ENCODE measurements around the gene TMEM100.
"Not testable (repeated sequence)": the region's sequence is repeated elsewhere in the genome, so short reads cannot be mapped to it uniquely, and the experiment has no call there.

The TMEM100 gene

DNA sequence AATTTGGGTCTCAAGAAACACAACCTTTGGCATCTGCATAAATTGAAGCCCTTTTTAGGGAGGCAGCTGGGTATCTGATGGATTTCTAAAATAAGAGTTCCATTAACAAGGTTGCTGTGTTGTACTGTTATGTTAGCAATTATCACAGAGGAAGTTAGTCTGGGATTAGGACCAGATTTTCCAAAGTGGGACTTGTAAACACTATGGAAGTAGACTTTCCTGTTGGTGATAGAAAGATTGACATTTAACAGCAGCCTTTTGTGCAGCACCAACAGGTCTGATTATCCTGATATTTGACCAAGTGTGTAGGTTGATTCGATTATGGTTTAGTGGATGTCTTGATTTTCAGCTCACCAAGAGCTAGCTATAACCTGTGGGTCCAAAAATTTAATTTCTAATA lies 46.4 kb downstream of the TMEM100 start:
- ChIA-PET CTCF (no interaction called here), POLR2A (no interaction called here)
- DNase-seq (ENCODE audit: extremely low spot score): no peak
- no peak for TF ChIP-seq CTCF (IDR thresholded peaks at IDR 0.05; ENCODE audit: control extremely low read depth, extremely low read depth, low read depth, missing control alignments)

DNA sequence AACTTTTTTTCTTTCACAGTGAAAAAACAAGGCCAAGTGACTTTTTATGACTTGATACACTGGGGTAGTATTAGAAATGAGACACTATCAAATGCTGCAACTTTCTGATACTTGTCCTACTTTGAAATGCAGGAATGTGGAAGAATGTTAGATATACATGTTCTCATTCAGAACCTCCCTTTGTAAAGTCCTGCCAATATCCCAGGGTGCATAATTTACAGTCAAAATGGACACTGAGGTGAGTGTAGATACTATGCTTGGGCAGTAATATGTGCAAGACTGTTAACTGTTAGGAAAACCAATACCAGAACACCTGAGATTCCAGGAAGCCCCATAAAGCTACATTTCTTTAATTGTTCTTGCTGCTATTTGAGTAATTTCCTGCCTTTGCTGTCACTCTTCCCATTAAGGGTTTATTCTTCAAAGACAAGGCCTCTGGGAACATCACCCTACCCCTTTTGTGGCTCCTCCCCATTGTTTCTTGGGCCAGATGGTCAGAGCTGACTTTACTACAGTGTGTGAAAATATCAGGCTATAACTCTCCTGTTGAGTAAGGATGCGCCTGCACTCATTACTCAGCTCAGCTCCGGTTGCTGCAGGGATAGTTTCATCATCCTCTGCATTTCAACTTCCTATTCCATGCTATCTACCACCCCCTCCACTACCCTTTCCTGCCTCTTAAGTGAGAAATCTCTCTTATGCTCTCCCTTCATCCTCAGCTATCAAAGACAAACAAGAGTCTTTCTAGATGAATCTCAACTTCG lies 48.7 kb downstream of the TMEM100 start:
- ChIA-PET POLR2A (no interaction called here), CTCF (no interaction called here)
- no peak for DNase-seq (ENCODE audit: extremely low spot score)
- TF ChIP-seq CTCF (IDR thresholded peaks at IDR 0.05; ENCODE audit: control extremely low read depth, extremely low read depth, low read depth, missing control alignments): no peak

- CTCF ChIA-PET: no interaction called here
- POLR2A ChIA-PET: no interaction called here
- TF ChIP-seq CTCF (IDR thresholded peaks at IDR 0.05; ENCODE audit: control extremely low read depth, extremely low read depth, low read depth, missing control alignments): no peak
- no peak for DNase-seq (ENCODE audit: extremely low spot score)
Measured at GRCh38 chr17:55672585-55673501, 49.8 kb downstream of the TMEM100 start.

DNA sequence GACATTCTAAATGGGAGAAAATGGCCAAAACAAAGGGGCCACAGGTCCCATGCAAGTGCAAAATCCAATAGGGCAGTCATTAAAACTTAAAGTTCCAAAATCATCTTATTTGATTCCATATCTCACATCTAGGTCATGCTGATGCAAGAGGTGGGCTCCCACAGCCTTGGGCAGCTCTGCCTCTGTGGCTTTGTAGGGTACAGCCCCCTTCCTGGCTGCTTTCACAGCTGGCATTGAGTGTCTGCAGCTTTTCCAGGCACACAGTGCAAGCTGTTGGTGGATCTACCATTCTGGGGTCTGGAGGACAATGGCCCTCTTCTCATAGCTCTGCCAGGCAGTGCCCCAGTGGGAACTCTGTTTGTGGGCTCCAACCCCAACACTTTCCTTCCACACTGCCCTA lies 50.7 kb downstream of the TMEM100 start:
- CTCF ChIA-PET; POLR2A ChIA-PET; DNase-seq (ENCODE audit: extremely low spot score): not testable (repeated sequence)
